ENCODE results near the gene TERF2IP. TPM values are rescaled to one million over a fixed set of nuclear protein-coding genes. Genes with fewer than 3 reads are reported as not detected.
A peak's percentile ranks its signal among the peaks of the same experiment; 100 is the strongest.

The TERF2IP gene
- total and polyA plus RNA-seq, 9 of the 15 experiments (the other 6 are each of a cell fraction or from before 2014, with no cell fraction given), result 14.5 to 64.2 (median 47.0) TPM

- TF ChIP-seq STAT6 (CRISPR knock-in tag; IDR thresholded peaks at IDR 0.05) (0 out of 2 replicates have a peak, but pooled peaks have one; percentile 82), CBX8 (IDR thresholded peaks at IDR 0.05; ENCODE audit: borderline replicate concordance, extremely low read depth, low read depth, low read length, poor library complexity, severe bottlenecking) (no peak), NRF1 (conservative IDR thresholded peaks at IDR 0.05 in 1 of 2, IDR thresholded peaks at IDR 0.05 in 1 of 2) (peak; percentile 67 to 69), RBM25 (IDR thresholded peaks at IDR 0.05; ENCODE audit: low read depth, low read length, severe bottlenecking) (peak; percentile 41), ZBTB40 (IDR thresholded peaks at IDR 0.05) (peak; percentile 94), ZBTB40 (CRISPR knock-in tag; IDR thresholded peaks at IDR 0.05) (no peak), E2F5 (CRISPR knock-in tag; IDR thresholded peaks at IDR 0.05) (no peak), NCOA2 (IDR thresholded peaks at IDR 0.05; ENCODE audit: partially characterized antibody in 2 of 2) (no peak), GTF3C2 (IDR thresholded peaks at IDR 0.05; ENCODE audit: borderline replicate concordance, extremely low read depth, insufficient read length) (no peak)
Observed at GRCh38 chr16:75622761-75623605, 24.6 kb upstream of the TERF2IP start, which contains the start of gene ADAT1 (continued).

Measured in K562 (cell line).